Colonic mucosa (tissue), 4 donors: ENCODE measurements around the gene TBX5. TPM values are rescaled to one million over a fixed set of nuclear protein-coding genes. Genes with fewer than 3 reads are reported as not detected.

ENCODE experiments used
- DNase-seq: peaks from one replicate; pipeline ENCODE4 v3.0.0-alpha.2; 2020
- H3K27ac ChIP-seq: fragments of 200-600 bp; one replicate; pipeline ENCODE4 v1.8.0; 2021
- H3K27me3 ChIP-seq: fragments of 200-600 bp; one replicate; pipeline ENCODE4 v1.8.0; 2021
- H3K36me3 ChIP-seq: fragments of 200-600 bp; one replicate; pipeline ENCODE4 v1.8.0; 2021
- H3K4me1 ChIP-seq: fragments of 200-600 bp; one replicate; pipeline ENCODE4 v1.8.0; 2021; ENCODE audit warnings: mild to moderate bottlenecking
- H3K4me3 ChIP-seq: fragments of 200-600 bp; one replicate; pipeline ENCODE4 v1.8.0; 2021
- H3K9ac ChIP-seq, 2 donors: one replicate each; pipeline ENCODE4 v1.7.0; 2013; ENCODE audit warnings: control low read depth in 2 of 2, low read depth in 2 of 2, low read length in 2 of 2
- H3K9me3 ChIP-seq: fragments of 200-600 bp; one replicate; pipeline ENCODE4 v1.8.0; 2021
- CTCF ChIP-seq: fragments of 200-600 bp; IDR thresholded peaks from one replicate; pipeline ENCODE4 v1.8.0; 2022; ENCODE audit warnings: antibody characterized with exemption, mild to moderate bottlenecking
- intact Hi-C: fragments of 100-400 bp; cut with DNase I; formaldehyde crosslinking; loops from one replicate; pipeline ENCODE4 v1.14.1; 2022
- total RNA-seq, 2 donors: library from RNA; stranded (reverse); fragmentation: NEBNext Ultra II Directional in 1 of 2; extraction: Animal tissue kit (Norgen Biotek cat#: 25700) in 1 of 2; gene quantifications; one replicate each; pipeline ENCODE4 v1.2.1, GENCODE V29; 2021
- donor health status: healthy.
- donor health status: DM: no; HTN: no; CAD: no.
- donor health status: DM: no; HTN: no; CAD: no.

TBX5 gene
- total RNA-seq, 2 donors from 2014 or later, result not detected

- intact Hi-C loops, result no loop called here
- Histone ChIP-seq H3K4me3 (no peak overlapping the region), H3K27me3 (peaks cover 91% of the 10 kb centered on the region), H3K9me3 (no peaks in the 10 kb centered on the region), H3K9ac (no peak overlapping the region), H3K4me1 (no peaks in the 10 kb centered on the region), H3K27ac (no peak overlapping the region), H3K36me3 (no peaks in the 10 kb centered on the region)
- DNase-seq, result no peak
- no peak for TF ChIP-seq CTCF
Observed at GRCh38 chr12:114411071-114411837, 5.3 kb upstream of the TBX5 start.

GRCh38 chr12:114409852-114410600 is 4.1 kb upstream of the TBX5 start:
- no peak for TF ChIP-seq CTCF
- Histone ChIP-seq H3K4me3 (no peak overlapping the region), H3K9me3 (no peaks in the 10 kb centered on the region), H3K27ac (no peak overlapping the region), H3K9ac (no peak overlapping the region), H3K4me1 (no peaks in the 10 kb centered on the region), H3K27me3 (peaks cover 91% of the 10 kb centered on the region), H3K36me3 (no peaks in the 10 kb centered on the region)
- no peak for DNase-seq
- intact Hi-C loops, result no loop called here

GRCh38 chr12:114408886-114409851 is 3.2 kb upstream of the TBX5 start:
- TF ChIP-seq CTCF, result no peak
- no peaks in the 10 kb centered on the region for H3K36me3 ChIP-seq
- peak overlapping the region; percentile 5 for H3K4me3 ChIP-seq
- peaks cover 91% of the 10 kb centered on the region for H3K27me3 ChIP-seq
- H3K9me3 ChIP-seq, result no peaks in the 10 kb centered on the region
- H3K9ac ChIP-seq, result no peak overlapping the region
- H3K4me1 ChIP-seq, result no peaks in the 10 kb centered on the region
- DNase-seq, result no peak
- intact Hi-C loops, result no loop called here
- H3K27ac ChIP-seq, result no peak overlapping the region

GRCh38 chr12:114408471-114408885 is 2.5 kb upstream of the TBX5 start:
- Histone ChIP-seq H3K4me3 (no peak overlapping the region), H3K9me3 (no peaks in the 10 kb centered on the region), H3K27me3 (peaks cover 91% of the 10 kb centered on the region), H3K27ac (no peak overlapping the region), H3K36me3 (no peaks in the 10 kb centered on the region), H3K4me1 (no peaks in the 10 kb centered on the region), H3K9ac (no peak overlapping the region)
- intact Hi-C loops, result no loop called here
- no peak for TF ChIP-seq CTCF
- DNase-seq, result no peak

- intact Hi-C loops, result no loop called here
- no peak for TF ChIP-seq CTCF
- H3K9me3 ChIP-seq, result no peaks in the 10 kb centered on the region
- DNase-seq, result no peak
- H3K27me3 ChIP-seq, result peaks cover 91% of the 10 kb centered on the region
- no peak overlapping the region for H3K9ac ChIP-seq
- no peaks in the 10 kb centered on the region for H3K4me1 ChIP-seq
- no peak overlapping the region for H3K4me3 ChIP-seq
- H3K27ac ChIP-seq, result no peak overlapping the region
- H3K36me3 ChIP-seq, result no peaks in the 10 kb centered on the region
Observed at GRCh38 chr12:114407842-114408411, 2.0 kb upstream of the TBX5 start.
